ENCODE measurements around the gene HECA. TPM values are rescaled to one million over a fixed set of nuclear protein-coding genes. Genes with fewer than 3 reads are reported as not detected.
"Not testable (repeated sequence)": the region's sequence is repeated elsewhere in the genome, so short reads cannot be mapped to it uniquely, and the experiment has no call there.

Gene HECA
- total and polyA plus RNA-seq, 2 donors: 12.5 to 35.2 TPM

DNA sequence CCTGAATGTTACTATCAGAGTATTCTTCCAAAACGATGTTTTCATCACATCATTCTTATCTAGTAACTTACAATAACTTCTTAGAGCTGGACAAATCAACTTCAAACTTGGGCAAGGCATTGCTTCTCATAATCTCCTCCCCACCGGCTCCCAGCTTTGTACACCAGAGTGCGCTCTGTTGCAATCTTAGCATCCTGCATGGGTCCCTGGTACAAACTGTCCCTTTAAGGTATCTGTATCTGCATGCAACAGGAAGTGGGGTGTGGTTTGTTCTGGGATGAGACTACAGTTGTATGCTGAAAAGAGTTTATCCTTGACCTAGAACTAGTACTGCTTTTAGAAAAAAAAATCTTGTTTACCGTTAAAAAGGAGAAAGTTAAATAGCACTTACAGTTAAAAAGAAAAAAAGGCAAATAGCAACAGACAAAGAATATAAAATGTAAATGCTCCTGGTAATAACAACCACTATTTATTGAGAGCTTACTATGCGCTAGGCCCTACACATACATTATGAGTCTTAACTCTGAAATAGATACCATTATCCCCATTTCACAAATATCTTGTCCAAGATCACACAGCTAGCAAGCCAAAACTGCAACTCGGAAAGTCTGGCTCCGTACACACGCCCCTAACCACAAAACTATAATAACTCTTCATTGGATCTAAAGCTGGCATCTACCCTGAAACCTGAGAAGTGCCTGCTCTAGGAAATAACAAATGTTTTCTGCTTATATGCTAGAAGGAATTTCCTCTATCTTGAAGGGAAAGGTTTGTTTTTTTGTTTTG is 9.8 kb upstream of the HECA start:
- Histone ChIP-seq H3K4me3 (ENCODE audit: low read depth, low read length) (no peak overlapping the region), H3K27ac (ENCODE audit: low read depth) (no peak overlapping the region), H3K36me3 (ENCODE audit: insufficient read depth) (no peaks in the 10 kb centered on the region), H3K4me1 (ENCODE audit: insufficient read depth) (no peaks in the 10 kb centered on the region)
- 57% methylated on average over 8 of the region's 8 CpGs for WGBS
- no peak for DNase-seq (ENCODE audit: extremely low spot score)

GRCh38 chr6:139126255-139126654 is 8.6 kb upstream of the HECA start:
- no peaks in the 10 kb centered on the region for H3K36me3 ChIP-seq (ENCODE audit: insufficient read depth)
- 71% methylated on average over 3 of the region's 3 CpGs for WGBS
- H3K4me1 ChIP-seq (ENCODE audit: insufficient read depth): no peaks in the 10 kb centered on the region
- no peak for DNase-seq (ENCODE audit: extremely low spot score)
- no peak overlapping the region for H3K27ac ChIP-seq (ENCODE audit: low read depth)
- no peak overlapping the region for H3K4me3 ChIP-seq (ENCODE audit: low read depth, low read length)

DNA sequence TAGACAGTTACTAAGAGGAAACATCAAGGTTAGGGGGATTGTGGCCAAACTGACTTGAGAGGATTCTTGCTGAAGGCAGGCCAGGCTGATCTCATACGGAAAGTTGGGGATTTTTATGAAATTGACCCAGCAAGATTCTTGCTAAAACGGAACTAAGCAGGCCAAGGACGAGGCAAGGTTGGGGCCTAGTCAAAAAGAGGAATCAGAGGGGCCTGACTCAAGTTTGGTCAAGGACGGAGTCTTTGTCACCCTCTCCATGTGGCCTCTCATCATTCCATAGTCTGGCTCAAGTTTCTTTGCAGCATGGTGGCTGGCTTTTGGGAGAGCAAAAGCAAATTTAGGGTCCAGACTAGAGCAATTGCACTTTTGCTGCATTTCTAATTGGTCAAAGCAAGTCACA is 7.9 kb upstream of the HECA start:
- no peaks in the 10 kb centered on the region for H3K4me1 ChIP-seq (ENCODE audit: insufficient read depth)
- no peak for DNase-seq (ENCODE audit: extremely low spot score)
- 93% methylated on average over 4 of the region's 4 CpGs for WGBS
- no peak overlapping the region for H3K4me3 ChIP-seq (ENCODE audit: low read depth, low read length)
- no peak overlapping the region for H3K27ac ChIP-seq (ENCODE audit: low read depth)
- no peaks in the 10 kb centered on the region for H3K36me3 ChIP-seq (ENCODE audit: insufficient read depth)

- no peak overlapping the region for H3K4me3 ChIP-seq (ENCODE audit: low read depth, low read length)
- no peaks in the 10 kb centered on the region for H3K4me1 ChIP-seq (ENCODE audit: insufficient read depth)
- H3K27ac ChIP-seq (ENCODE audit: low read depth): no peak overlapping the region
- DNase-seq (ENCODE audit: extremely low spot score): no peak
- no peaks in the 10 kb centered on the region for H3K36me3 ChIP-seq (ENCODE audit: insufficient read depth)
- WGBS: 68% methylated on average over 1 of the region's 1 CpG
Measured at GRCh38 chr6:139129284-139129683, 5.6 kb upstream of the HECA start.

GRCh38 chr6:139131736-139132280 is 3.1 kb upstream of the HECA start:
- no peaks in the 10 kb centered on the region for H3K36me3 ChIP-seq (ENCODE audit: insufficient read depth)
- WGBS: 73% methylated on average over 6 of the region's 6 CpGs
- no peak overlapping the region for H3K4me3 ChIP-seq (ENCODE audit: low read depth, low read length)

DNA sequence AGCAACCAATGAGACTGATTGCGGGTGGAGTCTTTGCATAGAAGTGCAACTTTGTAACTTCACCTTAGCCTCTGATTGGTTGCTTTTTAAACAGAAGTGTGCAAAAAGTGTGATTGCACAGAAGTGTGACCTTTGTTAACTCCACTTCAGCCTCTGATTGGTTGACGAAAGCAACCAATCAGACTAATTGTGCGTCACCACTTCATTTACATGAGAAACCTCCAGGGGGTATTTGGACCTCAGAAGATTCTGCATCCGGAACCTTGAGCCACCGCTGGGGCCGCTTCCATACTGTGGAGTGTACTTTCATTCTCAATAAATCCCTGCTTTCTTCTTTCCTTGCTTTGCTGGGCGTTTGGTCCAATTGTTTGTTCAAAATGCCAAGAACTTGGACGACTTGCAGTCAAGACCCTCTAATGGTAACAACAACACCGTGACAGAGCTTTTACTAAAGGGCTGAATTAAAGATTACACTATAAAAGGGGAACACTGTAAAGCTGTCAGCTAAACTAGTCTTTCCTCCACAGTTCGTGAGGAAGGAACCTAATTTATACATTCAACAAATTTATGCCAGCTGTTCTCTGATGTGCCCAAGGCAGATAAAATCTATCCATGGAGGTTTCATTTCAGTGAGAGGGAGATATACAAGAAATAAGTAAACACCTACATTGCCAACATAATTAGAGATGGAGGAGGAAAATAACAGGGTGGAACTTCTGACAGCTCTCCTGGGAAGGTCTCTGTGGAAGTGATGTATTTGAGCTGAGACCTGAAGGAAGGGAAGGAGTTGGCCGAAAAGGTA is 1.4 kb upstream of the HECA start:
- no peak for DNase-seq (ENCODE audit: extremely low spot score)
- WGBS: 53% methylated on average over 11 of the region's 11 CpGs
- Histone ChIP-seq H3K27ac (ENCODE audit: low read depth) (peak overlapping the region; percentile 72), H3K36me3 (ENCODE audit: insufficient read depth) (peaks cover 2% of the 10 kb centered on the region), H3K4me3 (ENCODE audit: low read depth, low read length) (no peak overlapping the region), H3K4me1 (ENCODE audit: insufficient read depth) (no peaks in the 10 kb centered on the region)

More at GRCh38 chr6:139131736-139132280, 3.1 kb upstream of the HECA start:
- no peak overlapping the region for H3K27ac ChIP-seq (ENCODE audit: low read depth)
- no peak for DNase-seq (ENCODE audit: extremely low spot score)
- no peaks in the 10 kb centered on the region for H3K4me1 ChIP-seq (ENCODE audit: insufficient read depth)

- H3K4me3 ChIP-seq (ENCODE audit: low read depth, low read length): no peak overlapping the region
Measured at GRCh38 chr6:139134064-139134395, 850 bp upstream of the HECA start.

DNA sequence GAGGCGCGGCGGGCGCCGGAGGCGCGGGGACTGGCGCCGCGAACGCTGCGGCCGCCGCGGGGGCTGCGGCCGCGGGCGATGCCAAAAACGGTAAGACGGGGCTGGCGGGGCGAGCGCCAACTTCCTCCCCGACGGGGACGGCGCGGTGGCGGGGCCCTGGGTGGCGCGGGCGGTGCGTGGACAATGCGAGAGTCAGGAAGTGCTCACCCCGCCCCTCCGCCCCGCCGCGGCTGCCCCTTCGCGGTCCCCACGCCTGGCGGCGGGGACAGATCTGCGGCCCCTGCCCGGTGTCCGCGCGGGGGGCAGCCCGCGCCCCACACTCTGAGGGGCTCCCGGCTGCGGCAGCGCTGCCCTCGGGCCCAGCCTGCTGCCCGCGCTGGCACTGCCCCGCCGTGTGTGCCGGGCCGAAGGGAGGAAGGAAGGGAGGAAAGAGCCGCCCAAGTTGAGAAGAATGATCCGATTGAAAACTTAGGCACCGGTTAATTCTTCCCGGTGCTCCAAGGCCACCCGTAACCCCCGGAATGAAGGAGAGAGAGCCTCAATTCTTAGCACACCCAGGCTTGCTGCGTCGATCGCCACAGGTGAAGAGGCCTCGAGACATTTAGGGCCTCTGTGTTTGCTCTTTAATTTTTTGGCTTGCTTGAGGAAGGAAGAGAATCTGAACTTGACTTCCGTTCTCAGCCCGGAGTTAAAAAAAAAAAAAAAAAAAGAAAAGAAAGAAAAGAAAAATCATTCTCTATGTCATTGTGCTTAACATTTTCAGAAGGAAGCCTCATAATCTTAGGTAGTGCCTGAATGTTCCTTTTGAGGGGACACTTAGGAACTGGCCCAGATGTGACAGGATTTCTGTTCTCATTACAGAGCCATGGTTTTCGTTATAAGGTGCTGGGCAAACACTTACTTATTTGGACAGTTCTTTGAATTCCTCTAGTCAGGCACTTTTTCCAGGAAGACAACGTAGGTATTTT is 982 bp downstream of the HECA start:
- Histone ChIP-seq H3K36me3 (ENCODE audit: insufficient read depth) (peaks cover 2% of the 10 kb centered on the region), H3K27ac (ENCODE audit: low read depth) (peak overlapping the region; percentile 98), H3K4me3 (ENCODE audit: low read depth, low read length) (peak overlapping the region; percentile 98), H3K4me1 (ENCODE audit: insufficient read depth) (no peaks in the 10 kb centered on the region)
- under 1% methylated on average over 76 of the region's 76 CpGs for WGBS
- DNase-seq (ENCODE audit: extremely low spot score): peak; percentile 33

More at GRCh38 chr6:139134064-139134395, 850 bp upstream of the HECA start:
- H3K36me3 ChIP-seq (ENCODE audit: insufficient read depth): peaks cover 2% of the 10 kb centered on the region
- no peak for DNase-seq (ENCODE audit: extremely low spot score)
- peak overlapping the region; percentile 72 for H3K27ac ChIP-seq (ENCODE audit: low read depth)
- no peaks in the 10 kb centered on the region for H3K4me1 ChIP-seq (ENCODE audit: insufficient read depth)

GRCh38 chr6:139137706-139138105 is 2.8 kb downstream of the HECA start:
- no peak overlapping the region for H3K27ac ChIP-seq (ENCODE audit: low read depth)
- H3K4me3 ChIP-seq (ENCODE audit: low read depth, low read length): no peak overlapping the region
- 76% methylated on average over 2 of the region's 2 CpGs for WGBS
- no peak for DNase-seq (ENCODE audit: extremely low spot score)
- H3K36me3 ChIP-seq (ENCODE audit: insufficient read depth): peaks cover 2% of the 10 kb centered on the region
- no peaks in the 10 kb centered on the region for H3K4me1 ChIP-seq (ENCODE audit: insufficient read depth)

GRCh38 chr6:139140854-139141253 is 6.0 kb downstream of the HECA start:
- WGBS: 93% methylated on average over 12 of the region's 12 CpGs
- not testable (repeated sequence) for H3K36me3 ChIP-seq (ENCODE audit: insufficient read depth); H3K4me1 ChIP-seq (ENCODE audit: insufficient read depth); H3K4me3 ChIP-seq (ENCODE audit: low read depth, low read length); H3K27ac ChIP-seq (ENCODE audit: low read depth); DNase-seq (ENCODE audit: extremely low spot score)

GRCh38 chr6:139142262-139142661 is 7.4 kb downstream of the HECA start:
- no peak for DNase-seq (ENCODE audit: extremely low spot score)
- WGBS: 92% methylated on average over 3 of the region's 3 CpGs
- Histone ChIP-seq H3K36me3 (ENCODE audit: insufficient read depth) (no peaks in the 10 kb centered on the region), H3K27ac (ENCODE audit: low read depth) (no peak overlapping the region), H3K4me1 (ENCODE audit: insufficient read depth) (no peaks in the 10 kb centered on the region), H3K4me3 (ENCODE audit: low read depth, low read length) (no peak overlapping the region)

GRCh38 chr6:139143111-139143510 is 8.2 kb downstream of the HECA start:
- no peak overlapping the region for H3K27ac ChIP-seq (ENCODE audit: low read depth)
- H3K4me1 ChIP-seq (ENCODE audit: insufficient read depth): no peaks in the 10 kb centered on the region
- DNase-seq (ENCODE audit: extremely low spot score): no peak
- H3K36me3 ChIP-seq (ENCODE audit: insufficient read depth): no peaks in the 10 kb centered on the region
- 85% methylated on average over 3 of the region's 3 CpGs for WGBS
- H3K4me3 ChIP-seq (ENCODE audit: low read depth, low read length): no peak overlapping the region

DNA sequence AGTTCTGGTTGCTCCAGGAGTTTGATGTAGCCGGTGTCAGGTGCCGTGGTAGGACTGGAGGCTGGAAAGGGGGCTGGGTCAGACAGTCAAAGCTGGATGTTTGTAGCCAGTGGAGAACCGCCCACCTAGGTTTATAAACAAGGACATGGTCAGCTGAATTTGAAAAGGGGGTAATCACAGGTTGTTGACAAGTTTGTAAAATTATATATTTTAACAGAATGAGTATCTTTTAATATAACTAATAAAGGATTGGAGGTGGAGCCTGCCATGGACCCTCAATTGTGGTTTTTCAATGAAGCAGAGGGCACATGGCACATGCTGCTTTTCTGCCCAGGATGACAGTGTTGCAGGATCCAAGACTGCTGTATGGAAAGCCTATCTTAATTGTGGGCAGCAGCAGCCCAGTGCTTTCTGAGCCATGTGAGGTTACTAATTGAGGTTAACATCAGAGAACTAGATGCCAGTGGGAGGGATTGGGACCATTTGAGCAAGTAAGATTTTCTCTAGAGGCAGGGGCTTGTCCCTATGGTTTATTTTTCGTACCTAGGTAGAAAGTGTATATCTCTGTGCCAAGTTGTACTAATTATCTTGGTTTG is 9.7 kb downstream of the HECA start:
- H3K4me3 ChIP-seq (ENCODE audit: low read depth, low read length): no peak overlapping the region
- no peaks in the 10 kb centered on the region for H3K36me3 ChIP-seq (ENCODE audit: insufficient read depth)
- H3K4me1 ChIP-seq (ENCODE audit: insufficient read depth): peaks cover 2% of the 10 kb centered on the region
- H3K27ac ChIP-seq (ENCODE audit: low read depth): no peak overlapping the region
- DNase-seq (ENCODE audit: extremely low spot score): no peak
- 91% methylated on average over 4 of the region's 4 CpGs for WGBS
